A172 (cell line): ENCODE measurements around the gene AVPR1B. TPM values are rescaled to one million over a fixed set of nuclear protein-coding genes. Genes with fewer than 3 reads are reported as not detected.
"Not testable (repeated sequence)": the region's sequence is repeated elsewhere in the genome, so short reads cannot be mapped to it uniquely, and the experiment has no call there.

ENCODE experiments used
- DNase-seq: peaks from one replicate; pipeline ENCODE4 v3.0.0-alpha.2; 2015; ENCODE audit warnings: low spot score
- total RNA-seq: library from RNA; depleted of rRNA; stranded (reverse); fragments of >200 nt; shearing (Covaris generic); gene quantifications from 2 replicates; pipeline ENCODE4 v1.2.3, GENCODE V29; 2014

Gene AVPR1B
- total RNA-seq, 1 experiment from 2014 or later, result not detected

DNA sequence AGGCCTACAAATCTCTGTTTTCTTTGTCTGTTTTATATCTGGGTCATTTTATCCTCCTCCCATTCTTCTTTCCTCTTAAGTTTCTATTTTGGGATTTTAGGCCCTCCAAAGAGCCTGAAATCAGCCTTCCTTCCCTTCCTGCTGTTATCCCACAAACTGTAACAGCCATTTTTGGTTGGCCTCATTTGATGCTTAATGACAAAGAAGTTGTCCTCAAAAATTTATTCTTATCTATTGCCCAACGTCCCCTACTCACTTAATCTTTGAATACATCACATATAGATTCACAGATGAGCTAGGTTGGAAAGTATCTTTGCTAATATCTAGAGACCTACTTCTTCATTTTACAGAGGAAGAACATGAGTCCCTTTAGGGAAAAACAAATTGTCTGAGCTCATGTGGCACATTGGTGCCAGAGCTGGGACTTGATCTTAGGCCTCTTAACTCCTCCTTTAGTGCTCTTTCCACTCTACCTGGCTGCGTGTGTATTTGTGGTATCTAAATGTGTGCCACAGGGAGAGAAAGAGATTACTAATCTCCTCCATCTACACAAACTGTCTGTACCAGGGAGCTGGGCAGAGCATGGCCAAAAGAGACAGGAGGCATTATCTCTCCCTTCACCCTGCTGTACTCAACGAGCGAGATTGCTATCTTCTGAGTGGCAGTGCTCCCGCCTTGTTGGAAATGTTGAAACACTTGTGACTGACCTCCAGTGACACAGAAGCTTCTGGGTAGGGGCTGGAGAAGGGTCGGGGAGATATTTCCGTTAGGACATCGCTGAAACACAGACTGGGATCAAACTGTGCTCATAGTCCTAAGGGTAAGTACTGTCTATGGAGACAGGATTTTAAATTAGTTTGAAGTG is 34.1 kb downstream of the AVPR1B start:
- no peak for DNase-seq

DNA sequence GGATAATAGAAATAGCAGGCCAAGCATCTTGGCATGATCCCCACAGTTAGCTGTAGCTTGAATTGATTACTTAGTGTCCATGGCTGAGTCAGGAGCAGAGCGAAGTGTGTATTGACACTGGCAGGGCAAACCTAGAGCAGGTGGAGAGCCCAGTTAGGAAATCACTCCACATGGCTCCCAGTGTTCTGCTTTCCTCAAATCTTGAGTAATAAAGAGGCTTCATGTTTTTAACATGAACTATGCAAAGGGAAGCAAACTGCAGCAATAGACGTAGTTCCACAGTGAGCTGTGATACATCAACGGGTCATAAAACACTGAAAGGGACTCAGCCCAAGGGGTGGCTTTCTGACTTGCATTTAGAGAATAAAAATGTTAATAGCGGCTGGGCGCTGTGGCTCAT is 35.3 kb downstream of the AVPR1B start:
- no peak for DNase-seq

- no peak for DNase-seq
Measured at GRCh38 chr1:206080026-206080820, 37.0 kb downstream of the AVPR1B start.

GRCh38 chr1:206079135-206079534 is 38.1 kb downstream of the AVPR1B start:
- no peak for DNase-seq

DNA sequence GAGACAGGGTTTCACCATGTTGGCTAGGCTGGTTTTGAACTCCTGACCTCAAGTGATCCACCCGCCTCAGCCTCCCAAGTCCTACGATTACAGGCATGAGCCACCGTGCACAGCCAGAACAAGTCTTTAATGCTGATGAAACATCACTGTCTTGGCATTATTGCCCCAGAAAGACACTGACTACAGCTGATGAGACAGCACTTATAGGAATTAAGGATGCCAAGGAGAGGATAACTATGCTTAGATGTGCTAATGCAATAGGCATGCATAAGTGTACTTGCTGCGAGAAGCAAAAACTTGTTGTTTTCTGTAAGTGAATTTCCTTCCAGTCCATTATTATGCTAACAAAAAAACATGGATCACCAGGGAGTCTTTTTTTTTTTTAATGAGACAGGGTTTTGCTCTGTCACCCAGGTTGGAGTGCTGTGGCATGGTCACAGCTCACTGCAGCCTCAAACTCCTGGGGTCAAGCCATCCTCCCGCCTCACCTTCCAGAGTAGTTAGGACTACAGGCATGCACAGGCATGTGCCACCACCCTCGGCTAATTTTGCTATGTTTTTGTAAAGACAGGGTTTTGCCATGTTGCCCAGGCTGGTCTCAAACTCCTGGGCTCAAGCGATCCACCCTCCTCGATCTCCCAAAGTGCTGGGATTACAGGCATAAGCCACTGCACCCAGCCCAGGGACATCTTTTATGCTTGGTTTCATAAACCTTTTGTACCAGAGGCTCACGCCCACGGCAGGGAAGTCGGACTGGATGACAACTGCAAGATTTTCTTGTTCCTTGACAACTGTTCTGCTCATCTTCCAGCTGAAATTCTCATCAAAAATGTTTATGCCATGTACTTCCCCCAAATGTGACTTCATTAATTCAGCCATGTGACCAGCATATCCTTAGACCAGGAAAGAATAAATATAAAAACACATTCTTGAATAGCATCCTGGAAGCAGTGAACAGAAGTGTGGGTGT is 41.1 kb downstream of the AVPR1B start:
- no peak for DNase-seq

DNA sequence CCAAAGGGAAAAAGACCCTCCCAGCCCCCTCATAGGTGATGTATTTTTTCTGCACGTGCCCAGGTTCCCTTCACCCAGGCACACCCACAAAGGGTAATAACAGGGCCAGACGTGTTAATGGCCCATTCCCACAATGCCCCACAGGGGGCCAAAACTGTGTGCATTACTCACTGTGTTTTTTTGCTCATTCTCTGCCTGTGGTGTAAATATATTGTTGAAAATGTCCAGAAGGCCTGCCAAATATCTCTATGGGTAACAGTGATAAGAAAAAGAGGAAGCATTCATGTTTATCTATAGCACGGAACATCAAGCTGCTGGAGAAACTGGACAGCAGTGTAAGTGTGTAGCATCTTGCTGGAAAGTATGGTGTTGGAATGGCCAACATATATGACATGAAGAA is 42.3 kb downstream of the AVPR1B start:
- DNase-seq, result no peak

GRCh38 chr1:206070627-206071304 is 46.4 kb downstream of the AVPR1B start:
- no peak for DNase-seq

DNA sequence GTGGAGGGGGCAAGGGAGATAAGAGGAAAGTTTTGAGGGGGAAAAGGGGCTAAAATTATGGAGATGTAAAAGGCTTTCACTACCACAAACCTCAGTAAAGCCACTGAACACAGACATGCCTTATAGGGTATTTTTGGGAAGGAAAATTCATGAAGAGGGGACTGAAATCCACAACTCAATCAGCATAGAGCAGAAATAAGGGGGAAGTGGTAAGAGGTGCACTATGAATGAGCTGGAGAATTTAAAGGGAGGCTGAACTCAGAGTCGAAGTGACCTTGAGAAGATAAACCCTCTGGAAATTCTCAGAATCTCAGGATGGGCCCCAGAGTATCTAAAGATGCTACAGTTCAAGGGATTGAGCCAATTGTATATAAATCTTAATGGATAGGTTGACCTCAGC is 48.9 kb downstream of the AVPR1B start:
- no peak for DNase-seq

DNA sequence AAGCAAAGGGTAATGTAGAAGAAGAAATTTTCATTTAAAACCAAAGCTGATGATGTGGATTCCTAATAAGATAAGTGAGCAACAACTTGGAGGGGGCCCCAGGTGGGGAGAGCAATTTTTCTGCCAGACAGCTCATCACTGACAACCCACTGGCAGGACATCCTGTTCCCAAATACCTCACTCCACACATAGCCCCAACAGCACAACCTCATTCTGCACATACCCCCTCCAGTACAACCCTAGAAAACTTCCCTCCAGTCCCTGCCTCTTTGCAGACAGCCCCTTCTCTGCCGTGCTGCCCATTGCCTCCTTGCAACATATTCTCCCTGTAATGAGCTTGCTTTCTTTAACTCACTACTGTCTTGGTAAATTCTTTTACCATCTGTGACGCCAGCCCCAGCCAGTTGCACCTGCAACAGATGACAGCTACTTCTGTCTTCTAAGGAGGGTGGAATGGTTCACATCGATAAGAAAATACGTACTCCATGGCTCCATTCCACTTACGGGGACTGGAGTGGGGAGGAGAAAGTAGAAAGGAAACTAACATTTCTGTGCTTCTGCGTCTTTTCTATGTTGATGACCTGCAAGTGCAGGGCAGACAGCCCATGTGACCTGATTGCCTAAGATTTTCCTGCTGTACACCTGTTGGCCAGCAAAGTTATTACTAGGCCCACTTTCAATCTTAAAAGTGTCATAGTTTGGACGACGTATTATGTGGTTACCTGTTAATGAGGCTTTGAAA is 49.5 kb downstream of the AVPR1B start:
- no peak for DNase-seq

DNA sequence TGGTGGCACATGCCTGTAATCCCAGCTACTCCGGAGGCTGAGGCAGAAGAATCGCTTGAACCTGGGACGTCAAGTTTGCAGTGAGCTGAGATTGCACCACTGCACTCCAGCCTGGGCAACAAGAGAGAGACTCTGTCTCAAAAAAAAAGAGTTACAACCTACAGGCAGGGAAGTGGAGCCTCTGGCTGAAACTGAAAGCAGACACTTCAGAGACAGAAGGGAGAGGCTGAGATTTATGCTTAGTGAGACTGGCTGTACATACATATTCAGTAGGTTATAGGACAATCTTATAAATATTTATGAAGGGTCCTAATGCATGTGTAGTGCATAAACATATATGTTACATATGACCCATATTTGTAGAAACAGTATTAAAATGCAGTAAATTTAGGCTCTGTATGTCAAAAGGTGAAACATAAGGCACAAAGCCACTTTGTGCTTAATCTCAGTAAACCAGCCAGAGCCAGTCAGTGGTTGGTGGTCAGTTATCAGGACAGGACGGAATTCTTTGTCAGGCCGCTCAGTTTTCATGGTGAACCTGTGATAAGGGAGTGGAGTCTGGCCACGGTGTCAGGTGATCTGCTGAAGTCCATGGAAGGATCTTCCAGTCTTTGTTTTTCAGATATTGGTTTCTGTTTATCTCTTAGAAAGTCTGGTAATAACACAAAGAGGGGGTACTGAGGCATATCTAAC is 50.6 kb downstream of the AVPR1B start:
- no peak for DNase-seq

- no peak for DNase-seq
Measured at GRCh38 chr1:206065547-206066145, 51.5 kb downstream of the AVPR1B start.

GRCh38 chr1:206064501-206064900 is 52.7 kb downstream of the AVPR1B start:
- not testable (repeated sequence) for DNase-seq

- DNase-seq, result not testable (repeated sequence)
Measured at GRCh38 chr1:206064001-206064400, 53.2 kb downstream of the AVPR1B start.

- DNase-seq, result no peak
Measured at GRCh38 chr1:206062464-206062863, 54.7 kb downstream of the AVPR1B start.

DNA sequence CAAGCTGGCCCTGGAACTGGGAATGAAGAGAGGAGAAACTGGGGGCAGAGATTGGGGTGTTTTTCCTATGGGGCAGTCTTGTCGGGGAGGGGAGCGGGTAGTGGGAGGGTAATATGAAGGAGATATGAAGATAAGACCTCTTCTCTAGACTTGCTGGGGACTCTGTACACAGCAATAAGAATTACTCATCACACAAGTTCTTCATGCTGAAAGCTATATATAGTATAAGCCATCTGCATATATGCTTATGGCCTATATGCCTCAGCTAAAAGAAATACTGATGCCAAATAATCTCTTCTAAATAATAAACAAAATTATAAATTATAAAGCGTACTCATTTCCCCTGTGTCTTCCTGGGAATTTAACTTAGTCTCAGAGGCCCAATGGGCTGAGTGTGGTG is 56.3 kb downstream of the AVPR1B start:
- DNase-seq, result no peak
